ENCODE data around the gene PMIS2. TPM values are rescaled to one million over a fixed set of nuclear protein-coding genes. Genes with fewer than 3 reads are reported as not detected.

Gene PMIS2
- total RNA-seq, 3 donors from 2014 or later, result not detected

DNA sequence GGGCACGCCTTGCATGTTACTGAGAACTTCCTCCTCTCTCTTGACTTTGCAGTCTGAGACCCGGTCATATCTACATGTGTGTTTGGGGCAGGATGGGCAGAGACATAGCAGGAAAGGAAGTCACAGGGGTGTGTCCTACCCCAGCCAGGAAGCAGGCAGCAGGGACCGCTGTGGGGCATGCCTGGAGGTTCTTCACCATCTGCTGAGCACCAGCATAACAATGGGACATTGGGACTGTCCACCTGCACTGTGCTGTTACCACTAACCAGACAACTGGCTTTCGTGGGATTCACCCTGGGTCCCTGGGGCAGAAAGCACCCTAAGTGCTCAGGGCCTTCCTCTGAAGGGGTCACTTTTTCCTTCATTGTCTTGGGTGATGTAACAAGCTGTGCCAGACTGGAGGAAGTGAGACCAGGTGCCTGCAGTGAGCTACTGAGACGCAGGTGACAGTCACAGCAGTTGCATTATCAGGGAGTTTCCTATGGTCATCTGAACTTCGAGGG lies 23.9 kb downstream of the PMIS2 start:
- intact Hi-C loops (cut with DNase I; ENCODE audit: low total_unique reads), result no loop called here
- no peak for DNase-seq (ENCODE audit: low spot score in 2 of 2)
- H3K36me3 ChIP-seq, result no peaks in the 10 kb centered on the region
- H3K27ac ChIP-seq, result no peak overlapping the region
- no peak for TF ChIP-seq POLR2A (IDR thresholded peaks at IDR 0.05)
- TF ChIP-seq, protein P1, sequence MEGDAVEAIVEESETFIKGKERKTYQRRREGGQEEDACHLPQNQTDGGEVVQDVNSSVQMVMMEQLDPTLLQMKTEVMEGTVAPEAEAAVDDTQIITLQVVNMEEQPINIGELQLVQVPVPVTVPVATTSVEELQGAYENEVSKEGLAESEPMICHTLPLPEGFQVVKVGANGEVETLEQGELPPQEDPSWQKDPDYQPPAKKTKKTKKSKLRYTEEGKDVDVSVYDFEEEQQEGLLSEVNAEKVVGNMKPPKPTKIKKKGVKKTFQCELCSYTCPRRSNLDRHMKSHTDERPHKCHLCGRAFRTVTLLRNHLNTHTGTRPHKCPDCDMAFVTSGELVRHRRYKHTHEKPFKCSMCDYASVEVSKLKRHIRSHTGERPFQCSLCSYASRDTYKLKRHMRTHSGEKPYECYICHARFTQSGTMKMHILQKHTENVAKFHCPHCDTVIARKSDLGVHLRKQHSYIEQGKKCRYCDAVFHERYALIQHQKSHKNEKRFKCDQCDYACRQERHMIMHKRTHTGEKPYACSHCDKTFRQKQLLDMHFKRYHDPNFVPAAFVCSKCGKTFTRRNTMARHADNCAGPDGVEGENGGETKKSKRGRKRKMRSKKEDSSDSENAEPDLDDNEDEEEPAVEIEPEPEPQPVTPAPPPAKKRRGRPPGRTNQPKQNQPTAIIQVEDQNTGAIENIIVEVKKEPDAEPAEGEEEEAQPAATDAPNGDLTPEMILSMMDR (IDR thresholded peaks at IDR 0.05), result no peak
- TF ChIP-seq POLR2AphosphoS5 (IDR thresholded peaks at IDR 0.05), result no peak
- peaks cover 0 to 4% of the 10 kb centered on the region in 2 donors for H3K4me1 ChIP-seq
- no peaks in the 10 kb centered on the region for H3K27me3 ChIP-seq
- H3K4me3 ChIP-seq, result no peak overlapping the region
- H3K9me3 ChIP-seq, result no peaks in the 10 kb centered on the region

DNA sequence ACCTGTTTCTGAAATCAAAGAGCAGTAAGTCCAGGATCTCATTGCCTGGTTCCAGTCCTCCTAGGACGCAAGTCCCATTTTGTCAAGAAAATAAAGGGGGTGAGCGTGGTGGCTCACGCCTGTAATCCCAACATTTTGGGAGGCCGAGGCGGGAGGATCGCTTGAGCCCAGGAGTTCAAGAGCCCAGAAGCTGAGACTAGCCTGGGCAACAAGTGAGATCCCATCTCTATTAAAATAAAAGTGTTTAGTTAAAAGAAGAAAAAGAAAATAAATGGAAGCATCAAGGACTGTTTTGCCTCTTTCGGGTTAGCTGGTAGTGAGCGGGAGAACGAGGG lies 26.2 kb downstream of the PMIS2 start:
- peak overlapping the region in 1 of 2 donors; percentile 86 for H3K27ac ChIP-seq
- H3K36me3 ChIP-seq, result no peaks in the 10 kb centered on the region
- TF ChIP-seq, protein P1 (IDR thresholded peaks at IDR 0.05), result no peak
- TF ChIP-seq POLR2A (IDR thresholded peaks at IDR 0.05) (no peak), POLR2AphosphoS5 (IDR thresholded peaks at IDR 0.05) (no peak)
- H3K9me3 ChIP-seq, result no peaks in the 10 kb centered on the region
- H3K27me3 ChIP-seq, result no peaks in the 10 kb centered on the region
- intact Hi-C loops (cut with DNase I; ENCODE audit: low total_unique reads), result no loop called here
- peaks cover 0 to 4% of the 10 kb centered on the region in 2 donors for H3K4me1 ChIP-seq
- peak overlapping the region; percentile 73 to 85 (median 81) for H3K4me3 ChIP-seq
- no peak for DNase-seq (ENCODE audit: low spot score in 2 of 2)

DNA sequence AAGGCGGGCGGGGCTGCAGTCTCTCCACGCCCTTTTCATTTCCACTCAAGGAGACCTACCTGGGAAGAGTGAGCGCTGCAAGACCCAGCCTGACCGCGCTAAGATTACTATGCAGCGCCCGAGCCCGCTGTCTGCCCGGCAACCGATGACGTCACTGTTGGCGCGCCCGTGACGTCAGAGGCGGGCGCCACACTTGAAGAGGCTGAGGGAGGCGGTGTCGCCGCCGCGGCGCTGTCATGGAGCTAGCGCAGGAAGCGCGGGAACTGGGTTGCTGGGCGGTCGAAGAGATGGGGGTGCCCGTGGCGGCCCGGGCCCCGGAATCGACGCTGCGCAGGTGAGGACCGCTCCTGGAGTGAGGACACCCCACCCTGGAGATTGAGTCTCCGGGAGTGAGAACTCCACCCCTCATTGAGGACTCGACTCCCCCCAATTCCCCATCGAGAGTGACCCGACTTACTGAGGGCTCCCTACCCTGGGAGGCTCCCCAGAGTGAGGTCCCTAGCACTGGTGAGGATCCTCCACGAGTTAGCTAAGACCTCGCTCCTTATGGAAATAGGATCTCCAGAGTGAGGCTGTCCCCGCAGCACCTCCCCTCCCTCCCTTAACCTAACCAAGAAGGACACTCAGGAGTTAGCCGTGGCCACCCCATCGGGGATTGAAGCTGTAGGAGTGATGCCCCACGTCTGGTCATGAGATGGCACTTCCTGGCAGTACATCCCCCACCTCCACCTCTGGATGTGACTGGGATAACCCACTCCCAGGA lies 26.8 kb downstream of the PMIS2 start, which contains the start of gene HAUS5:
Gene HAUS5, plus strand, starts transcription at position 177 of the 763 bp plus-strand sequence. Its CDS starts 60 bp downstream, at position 237.
- peak; percentile 95 to 96 for DNase-seq (ENCODE audit: low spot score in 2 of 2)
- Histone ChIP-seq H3K9me3 (no peaks in the 10 kb centered on the region), H3K36me3 (no peaks in the 10 kb centered on the region), H3K27me3 (no peaks in the 10 kb centered on the region), H3K27ac (peak within 1 kb of the TSS; percentile 75 to 86), H3K4me3 (peak within 1 kb of the TSS; percentile 73 to 85 (median 81)), H3K4me1 (peaks cover 0 to 4% of the 10 kb centered on the region in 2 donors)
- intact Hi-C loops (cut with DNase I; ENCODE audit: low total_unique reads), result no loop called here
- TF ChIP-seq, protein P1 (IDR thresholded peaks at IDR 0.05), result no peak
- TF ChIP-seq POLR2AphosphoS5 (IDR thresholded peaks at IDR 0.05), result peak; percentile 88 to 92 (median 88)

DNA sequence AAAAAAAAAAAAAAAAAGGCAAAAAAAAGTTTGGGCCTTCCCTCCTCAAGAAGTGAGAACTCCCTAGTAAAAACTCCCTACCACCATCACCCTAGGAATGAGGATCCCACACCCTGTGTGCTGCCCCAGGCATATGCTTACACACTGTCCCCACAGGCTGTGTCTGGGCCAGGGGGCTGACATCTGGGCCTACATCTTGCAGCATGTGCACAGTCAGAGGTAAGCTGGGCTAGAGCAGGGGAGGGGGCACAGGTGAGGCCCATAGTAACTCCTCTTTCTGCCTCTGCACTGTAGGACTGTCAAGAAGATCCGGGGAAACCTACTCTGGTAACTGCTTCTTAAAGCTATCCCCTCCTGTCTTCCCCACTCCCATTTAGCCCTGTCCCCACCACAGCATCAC lies 27.6 kb downstream of the PMIS2 start:
- intact Hi-C loops (cut with DNase I; ENCODE audit: low total_unique reads), result no loop called here

DNA sequence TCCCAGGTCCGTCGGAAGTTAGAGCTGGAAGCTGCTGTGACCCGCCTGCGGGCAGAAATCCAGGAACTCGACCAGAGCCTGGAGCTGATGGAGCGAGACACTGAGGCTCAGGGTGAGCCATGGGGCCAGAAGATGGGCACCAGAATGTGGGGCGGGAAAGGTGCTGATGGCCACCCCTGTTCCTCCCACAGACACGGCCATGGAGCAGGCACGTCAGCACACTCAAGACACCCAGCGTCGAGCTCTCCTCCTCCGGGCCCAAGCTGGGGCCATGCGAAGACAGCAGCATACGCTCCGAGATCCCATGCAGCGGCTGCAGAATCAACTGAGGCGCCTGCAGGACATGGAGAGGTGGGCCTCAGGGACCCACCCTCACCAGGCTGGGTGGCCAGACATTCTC lies 29.1 kb downstream of the PMIS2 start:
- Histone ChIP-seq H3K27me3 (no peaks in the 10 kb centered on the region), H3K27ac (no peak overlapping the region), H3K36me3 (no peaks in the 10 kb centered on the region), H3K4me1 (peaks cover 0 to 4% of the 10 kb centered on the region in 2 donors), H3K4me3 (no peak overlapping the region), H3K9me3 (no peaks in the 10 kb centered on the region)
- no peak for DNase-seq (ENCODE audit: low spot score in 2 of 2)
- TF ChIP-seq POLR2AphosphoS5 (IDR thresholded peaks at IDR 0.05), result no peak
- no peak for TF ChIP-seq POLR2A (IDR thresholded peaks at IDR 0.05)
- TF ChIP-seq, protein P1 (IDR thresholded peaks at IDR 0.05), result no peak
- intact Hi-C loops (cut with DNase I; ENCODE audit: low total_unique reads), result no loop called here

More for the DNA sequence above, 27.6 kb downstream of the PMIS2 start:
- H3K36me3 ChIP-seq, result no peaks in the 10 kb centered on the region
- DNase-seq (ENCODE audit: low spot score in 2 of 2), result no peak
- TF ChIP-seq POLR2A (IDR thresholded peaks at IDR 0.05) (no peak), POLR2AphosphoS5 (IDR thresholded peaks at IDR 0.05) (no peak)
- TF ChIP-seq, protein P1 (IDR thresholded peaks at IDR 0.05), result no peak
- H3K27me3 ChIP-seq, result no peaks in the 10 kb centered on the region
- H3K4me3 ChIP-seq, result no peak overlapping the region
- H3K27ac ChIP-seq, result no peak overlapping the region
- peaks cover 0 to 4% of the 10 kb centered on the region in 2 donors for H3K4me1 ChIP-seq
- no peaks in the 10 kb centered on the region for H3K9me3 ChIP-seq

Measured in breast epithelium (tissue), 4 donors.